Keratinocyte (primary cell): ENCODE measurements around the gene ADAMTS10.

Experiments used
- CTCF ChIP-seq, 3 experiments: IDR thresholded peaks in 1 of 3; conservative IDR thresholded peaks in 1 of 3; optimal IDR thresholded peaks in 1 of 3; 2 replicates in 2 of 3; 3 replicates in 1 of 3; pipeline versions ENCODE3 to v1.5.1; 2011; ENCODE audit warnings: low read length in 3 of 3, mild to moderate bottlenecking in 3 of 3, moderate library complexity in 2 of 3, control low read depth in 1 of 3, inconsistent platforms in 1 of 3; ENCODE audit not compliant: insufficient read depth in 2 of 3; ENCODE audit errors: extremely low read depth in 1 of 3
- EZH2 ChIP-seq: IDR thresholded peaks from one replicate; pipeline ENCODE4 v1.6.1; 2012; ENCODE audit warnings: inconsistent platforms, mild to moderate bottlenecking, low read length, moderate library complexity

GRCh38 chr19:8607386-8607785, 3.1 kb downstream of the ADAMTS10 start:
- TF ChIP-seq CTCF (optimal IDR thresholded peaks at IDR 0.05 in 1 of 3, IDR thresholded peaks at IDR 0.05 in 1 of 3, conservative IDR thresholded peaks at IDR 0.05 in 1 of 3; ENCODE audit: extremely low read depth in 1 of 3, insufficient read depth in 2 of 3, low read length in 3 of 3) (no peak), EZH2 (no peak)
